Ascending aorta (tissue), 2 donors: ENCODE measurements around the gene PACS2. TPM values are rescaled to one million over a fixed set of nuclear protein-coding genes. Genes with fewer than 3 reads are reported as not detected.
"Not testable (repeated sequence)": the region's sequence is repeated elsewhere in the genome, so short reads cannot be mapped to it uniquely, and the experiment has no call there.

Experiments
- DNase-seq, 2 donors: peaks; one replicate each; pipeline ENCODE4 v3.0.0-alpha.2; 2019; ENCODE audit warnings: low spot score in 2 of 2
- H3K27ac ChIP-seq, 2 donors: fragments of 200-600 bp; sonication (generic); one replicate each; pipeline ENCODE4 v1.5.1; 2016 to 2017; ENCODE audit warnings: mild to moderate bottlenecking in 1 of 2
- H3K27me3 ChIP-seq: fragments of 200-600 bp; sonication (generic); one replicate; pipeline ENCODE4 v1.5.1; 2017
- H3K36me3 ChIP-seq, 2 donors: fragments of 200-600 bp; sonication (generic); one replicate each; pipeline ENCODE4 v1.5.1; 2016
- H3K4me1 ChIP-seq, 2 donors: fragments of 200-600 bp; sonication (generic); one replicate each; pipeline ENCODE4 v1.5.1; 2016 to 2017; ENCODE audit warnings: mild to moderate bottlenecking in 1 of 2
- H3K4me3 ChIP-seq, 2 donors: fragments of 200-600 bp; sonication (generic); one replicate each; pipeline ENCODE4 v1.5.1; 2016 to 2017; ENCODE audit warnings: mild to moderate bottlenecking in 1 of 2
- H3K9me3 ChIP-seq, 2 donors: fragments of 200-600 bp; sonication (generic); one replicate each; pipeline ENCODE4 v1.5.1; 2016
- intact Hi-C: fragments of 100-400 bp; cut with DNase I; formaldehyde crosslinking; loops from one replicate; pipeline ENCODE4 v1.15.1; 2023
- total RNA-seq: library from RNA; depleted of rRNA; stranded (reverse); fragments of >200 nt; gene quantifications from one replicate; pipeline ENCODE4 v1.1.0, GENCODE V29; 2016
- TF ChIP-seq, protein P1 (sequence below), 3 experiments: fragments of 200-600 bp in 2 of 3; fragments of 450-650 bp in 1 of 3; sonication (generic) in 2 of 3; IDR thresholded peaks; one replicate each; pipeline ENCODE4 v1.5.1; 2016 to 2019; ENCODE audit warnings: antibody characterized with exemption in 3 of 3, mild to moderate bottlenecking in 1 of 3, moderate library complexity in 1 of 3

PACS2 gene
- total RNA-seq, 1 donor from 2014 or later, result 153 TPM

DNA sequence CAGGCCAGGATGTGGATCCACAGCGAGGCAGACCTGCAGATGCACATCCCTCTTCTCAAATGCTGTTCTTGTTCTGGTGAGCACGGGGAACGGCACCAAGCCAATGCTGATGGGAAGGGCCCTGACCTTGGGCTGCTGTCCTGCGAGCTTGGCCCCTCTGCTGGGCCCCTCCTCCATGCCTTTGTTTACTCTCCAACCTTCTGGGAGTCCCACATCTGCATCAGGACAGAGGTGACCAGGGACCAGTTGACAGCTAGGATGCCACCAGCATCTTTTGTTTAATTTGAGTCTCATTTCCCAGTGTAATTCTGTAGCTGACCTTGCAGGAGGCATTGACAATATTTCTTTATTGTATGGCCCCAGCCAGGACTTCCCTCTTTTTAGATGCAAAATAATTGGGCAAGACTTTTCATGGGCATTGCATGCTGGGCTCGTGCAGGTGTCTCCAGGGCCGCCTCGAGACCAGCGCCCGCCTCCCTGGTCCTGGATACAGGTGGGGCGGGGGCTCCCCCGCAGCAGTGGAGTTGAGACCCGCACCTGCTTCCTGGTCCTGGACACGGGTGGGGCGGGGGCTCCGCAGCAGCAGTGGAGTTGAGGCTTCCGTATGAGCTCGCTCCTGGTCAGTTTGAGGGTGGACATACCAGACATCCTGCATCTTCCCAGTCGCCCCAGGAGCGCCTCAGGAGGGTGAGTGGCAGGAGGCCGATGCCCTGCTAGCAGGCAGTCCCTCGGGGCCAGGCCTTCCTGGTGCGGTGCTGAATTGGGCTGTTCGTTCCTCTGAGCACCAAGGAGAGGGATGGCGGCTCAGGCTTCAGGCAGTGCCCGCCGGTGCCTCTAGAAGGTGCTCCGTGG, 11.4 kb downstream of the PACS2 start:
- Histone ChIP-seq H3K4me1 (peaks cover 0 to 15% of the 10 kb centered on the region in 2 donors), H3K4me3 (no peak overlapping the region), H3K27me3 (no peaks in the 10 kb centered on the region), H3K36me3 (no peaks in the 10 kb centered on the region), H3K27ac (no peak overlapping the region), H3K9me3 (no peaks in the 10 kb centered on the region)
- intact Hi-C loops, result no loop called here
- DNase-seq, result no peak
- TF ChIP-seq, protein P1, sequence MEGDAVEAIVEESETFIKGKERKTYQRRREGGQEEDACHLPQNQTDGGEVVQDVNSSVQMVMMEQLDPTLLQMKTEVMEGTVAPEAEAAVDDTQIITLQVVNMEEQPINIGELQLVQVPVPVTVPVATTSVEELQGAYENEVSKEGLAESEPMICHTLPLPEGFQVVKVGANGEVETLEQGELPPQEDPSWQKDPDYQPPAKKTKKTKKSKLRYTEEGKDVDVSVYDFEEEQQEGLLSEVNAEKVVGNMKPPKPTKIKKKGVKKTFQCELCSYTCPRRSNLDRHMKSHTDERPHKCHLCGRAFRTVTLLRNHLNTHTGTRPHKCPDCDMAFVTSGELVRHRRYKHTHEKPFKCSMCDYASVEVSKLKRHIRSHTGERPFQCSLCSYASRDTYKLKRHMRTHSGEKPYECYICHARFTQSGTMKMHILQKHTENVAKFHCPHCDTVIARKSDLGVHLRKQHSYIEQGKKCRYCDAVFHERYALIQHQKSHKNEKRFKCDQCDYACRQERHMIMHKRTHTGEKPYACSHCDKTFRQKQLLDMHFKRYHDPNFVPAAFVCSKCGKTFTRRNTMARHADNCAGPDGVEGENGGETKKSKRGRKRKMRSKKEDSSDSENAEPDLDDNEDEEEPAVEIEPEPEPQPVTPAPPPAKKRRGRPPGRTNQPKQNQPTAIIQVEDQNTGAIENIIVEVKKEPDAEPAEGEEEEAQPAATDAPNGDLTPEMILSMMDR (IDR thresholded peaks at IDR 0.05), result no peak

DNA sequence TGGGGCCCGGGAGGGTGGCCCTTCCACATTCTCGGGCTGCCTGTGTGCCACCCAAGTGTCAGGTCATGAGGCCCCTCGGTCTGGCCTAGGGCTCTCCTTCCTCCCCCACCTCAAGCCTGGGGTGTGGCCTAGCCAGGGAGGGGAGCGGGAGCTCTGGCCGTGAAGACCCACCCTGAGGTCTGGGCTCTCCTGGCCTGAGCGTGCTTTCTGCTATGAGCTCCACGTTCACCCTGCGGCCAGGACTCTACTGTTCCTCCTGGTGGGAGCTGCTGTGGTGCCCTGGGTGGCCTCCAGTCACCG, 12.0 kb downstream of the PACS2 start:
- Histone ChIP-seq H3K27ac (no peak overlapping the region), H3K9me3 (no peaks in the 10 kb centered on the region), H3K36me3 (no peaks in the 10 kb centered on the region), H3K4me3 (no peak overlapping the region), H3K27me3 (no peaks in the 10 kb centered on the region), H3K4me1 (peaks cover 0 to 15% of the 10 kb centered on the region in 2 donors)
- intact Hi-C loops, result no loop called here
- TF ChIP-seq, protein P1 (IDR thresholded peaks at IDR 0.05), result no peak
- no peak for DNase-seq

DNA sequence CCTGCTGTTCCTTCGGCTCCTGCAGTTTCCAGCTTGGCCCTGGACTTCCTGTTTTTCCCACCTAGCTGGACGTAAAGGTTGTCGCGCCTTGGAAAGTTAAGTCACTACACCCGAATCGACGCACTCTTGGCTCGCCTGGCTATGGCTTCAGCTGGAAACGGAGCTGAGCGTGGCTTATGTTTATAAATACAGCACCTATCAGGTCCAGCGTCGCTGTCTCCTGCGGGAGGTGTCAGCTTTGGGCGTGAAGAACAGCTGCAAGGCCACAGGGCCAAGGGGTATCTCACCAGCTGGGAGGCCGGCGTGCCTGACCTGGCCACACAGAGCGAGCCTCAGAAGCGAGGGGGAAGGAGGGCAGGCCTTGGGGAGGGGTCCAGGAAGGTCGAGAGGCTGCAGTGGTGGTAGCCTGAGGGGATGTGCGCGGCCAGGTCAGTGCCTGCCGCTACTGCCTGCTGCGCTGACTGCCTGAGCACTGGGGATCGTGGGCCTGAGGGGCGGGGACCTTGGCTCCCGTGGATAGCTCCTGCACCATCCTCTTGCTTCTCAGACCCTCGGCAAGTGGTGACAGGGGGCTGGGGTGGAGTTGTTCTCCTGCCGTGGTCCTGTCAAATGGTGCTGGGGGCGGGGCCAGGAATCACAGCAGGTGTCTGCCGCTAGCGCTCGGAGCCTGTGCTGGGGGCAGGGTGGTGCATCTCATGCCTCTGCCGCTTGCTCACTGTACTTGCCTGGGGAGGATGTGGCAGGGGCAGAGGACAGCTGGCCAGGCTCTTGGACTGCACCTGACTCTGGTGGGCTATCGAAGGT, 12.5 kb downstream of the PACS2 start:
- Histone ChIP-seq H3K27me3 (no peaks in the 10 kb centered on the region), H3K27ac (no peak overlapping the region), H3K9me3 (no peaks in the 10 kb centered on the region), H3K4me3 (no peak overlapping the region), H3K4me1 (peaks cover 0 to 15% of the 10 kb centered on the region in 2 donors), H3K36me3 (no peaks in the 10 kb centered on the region)
- intact Hi-C loops, result no loop called here
- DNase-seq, result no peak
- TF ChIP-seq, protein P1 (IDR thresholded peaks at IDR 0.05), result no peak

DNA sequence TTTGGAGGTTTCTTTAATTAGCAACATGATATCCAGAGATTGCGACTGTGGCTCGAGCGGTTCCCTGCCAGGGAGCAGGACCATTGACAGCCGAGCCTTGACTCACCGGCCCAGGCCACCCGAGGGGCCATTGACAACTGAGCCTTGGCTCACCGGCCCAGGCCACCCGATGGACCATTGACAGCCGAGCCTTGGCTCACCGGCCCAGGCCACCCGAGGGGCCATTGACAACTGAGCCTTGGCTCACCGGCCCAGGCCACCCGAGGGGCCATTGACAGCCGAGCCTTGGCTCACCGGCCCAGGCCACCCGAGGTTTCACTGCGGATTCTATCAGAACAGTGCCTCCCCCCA, 13.1 kb downstream of the PACS2 start:
- intact Hi-C loops, DNase-seq, H3K27me3 ChIP-seq, H3K36me3 ChIP-seq, H3K27ac ChIP-seq, H3K9me3 ChIP-seq, H3K4me3 ChIP-seq: not testable (repeated sequence)
- peaks cover 0 to 15% of the 10 kb centered on the region in 2 donors for H3K4me1 ChIP-seq

DNA sequence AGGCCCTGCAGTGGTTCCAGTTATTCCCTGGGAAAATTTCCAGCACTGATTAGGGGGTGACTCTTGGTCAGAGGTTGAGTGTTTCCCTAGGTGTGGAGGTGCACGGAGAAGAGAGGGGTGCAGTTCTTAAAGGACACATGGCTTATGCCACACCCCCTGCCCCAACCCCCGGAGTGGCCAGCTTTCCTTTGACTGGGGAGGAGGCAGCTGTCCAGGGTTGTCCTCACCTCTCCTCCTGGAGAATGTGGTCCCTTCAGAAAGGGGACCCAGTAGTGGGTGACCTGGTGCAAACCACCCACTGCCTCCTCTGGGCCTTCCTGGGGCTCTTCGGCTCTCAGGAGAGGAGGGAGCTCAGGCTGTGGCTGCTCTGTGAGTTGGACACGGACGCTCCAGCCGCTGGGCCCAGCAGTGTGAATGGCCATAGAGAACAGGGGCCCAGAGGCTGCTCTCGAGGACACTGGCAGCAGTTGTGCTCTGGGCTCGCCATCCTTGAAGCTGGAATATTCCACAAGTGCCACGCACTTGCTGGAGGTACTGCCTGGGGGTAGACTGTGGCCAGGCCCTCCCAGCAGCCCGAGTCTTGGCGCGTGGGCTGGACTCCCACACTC, 13.6 kb downstream of the PACS2 start:
- no peaks in the 10 kb centered on the region for H3K36me3 ChIP-seq
- TF ChIP-seq, protein P1 (IDR thresholded peaks at IDR 0.05), result no peak
- no peak for DNase-seq
- intact Hi-C loops, result no loop called here
- H3K27ac ChIP-seq, result no peak overlapping the region
- H3K4me1 ChIP-seq, result peaks cover 0 to 15% of the 10 kb centered on the region in 2 donors
- H3K4me3 ChIP-seq, result no peak overlapping the region
- no peaks in the 10 kb centered on the region for H3K27me3 ChIP-seq
- no peaks in the 10 kb centered on the region for H3K9me3 ChIP-seq
